ENCODE measurements around the gene MST1.
A peak's percentile ranks its signal among the peaks of the same experiment; 100 is the strongest.

The MST1 gene

GRCh38 chr3:49654955-49655556, 34.2 kb downstream of the MST1 start:
- no peak for DNase-seq

GRCh38 chr3:49654176-49654825, 35.0 kb downstream of the MST1 start:
- DNase-seq, result no peak

- DNase-seq, result no peak
These were observed 35.7 kb downstream of the MST1 start for GRCh38 chr3:49653621-49654020.

- DNase-seq, result no peak
These were observed 36.3 kb downstream of the MST1 start for GRCh38 chr3:49652903-49653415.

GRCh38 chr3:49652218-49652902, 36.9 kb downstream of the MST1 start:
- DNase-seq, result no peak

- DNase-seq, result no peak
These were observed 38.6 kb downstream of the MST1 start for GRCh38 chr3:49650637-49651036.

- no peak for DNase-seq
These were observed 39.1 kb downstream of the MST1 start for GRCh38 chr3:49650177-49650576.

- DNase-seq, result no peak
These were observed 39.7 kb downstream of the MST1 start for GRCh38 chr3:49649576-49649975.

- no peak for DNase-seq
These were observed 40.8 kb downstream of the MST1 start for GRCh38 chr3:49648354-49649019.

- DNase-seq, result peak; percentile 49
These were observed 41.5 kb downstream of the MST1 start for GRCh38 chr3:49647741-49648140.

GRCh38 chr3:49646236-49646635, 43.0 kb downstream of the MST1 start:
- DNase-seq, result no peak

GRCh38 chr3:49644684-49645083, 44.6 kb downstream of the MST1 start:
- no peak for DNase-seq

- no peak for DNase-seq
These were observed 46.5 kb downstream of the MST1 start for GRCh38 chr3:49642708-49643145.

GRCh38 chr3:49641921-49642707, 47.2 kb downstream of the MST1 start:
- DNase-seq, result no peak

GRCh38 chr3:49641292-49641691, 48.0 kb downstream of the MST1 start:
- DNase-seq, result no peak

GRCh38 chr3:49639551-49639950, 49.7 kb downstream of the MST1 start:
- DNase-seq, result no peak

- no peak for DNase-seq
These were observed 50.8 kb downstream of the MST1 start for GRCh38 chr3:49638445-49638844.

GRCh38 chr3:49636883-49637609, 52.2 kb downstream of the MST1 start:
- no peak for DNase-seq

- DNase-seq, result no peak
These were observed 54.5 kb downstream of the MST1 start for GRCh38 chr3:49634736-49635135.
